Natural killer cell (primary cell): ENCODE data around the gene SMC6. TPM values are rescaled to one million over a fixed set of nuclear protein-coding genes. Genes with fewer than 3 reads are reported as not detected.

ENCODE experiments used
- ATAC-seq, 3 donors: fragments of 150-1000 bp in 2 of 3; fragments of 200-7000 bp in 1 of 3; cut with Tn5 transposase; 1 replicate in 1 of 3; 2 replicates in 2 of 3; pipeline ENCODE4 v1.10.0; 2021; ENCODE audit warnings: mild to moderate bottlenecking in 2 of 3, moderate library complexity in 2 of 3
- DNase-seq, 2 donors: peaks; one replicate each; pipeline versions ENCODE4 v3.0.0 to v3.0.0-alpha.2; 2013 to 2021; ENCODE audit warnings: mixed read lengths in 1 of 2
- H3K27ac ChIP-seq: one replicate; pipeline ENCODE4 v1.5.1; 2013; ENCODE audit warnings: mild to moderate bottlenecking, low read length
- H3K27me3 ChIP-seq: one replicate; pipeline ENCODE4 v1.6.1; 2013; ENCODE audit warnings: low read length; ENCODE audit not compliant: control insufficient read depth, insufficient read depth
- H3K36me3 ChIP-seq: one replicate; pipeline ENCODE4 v1.6.1; 2013; ENCODE audit warnings: low read length; ENCODE audit not compliant: control insufficient read depth, insufficient read depth
- H3K4me1 ChIP-seq: one replicate; pipeline ENCODE4 v1.6.1; 2013; ENCODE audit warnings: low read length; ENCODE audit not compliant: control insufficient read depth, insufficient read depth
- H3K4me3 ChIP-seq: one replicate; pipeline ENCODE4 v1.5.1; 2013; ENCODE audit warnings: low read length
- H3K9me3 ChIP-seq: one replicate; pipeline ENCODE4 v1.6.1; 2013; ENCODE audit warnings: low read length; ENCODE audit not compliant: control insufficient read depth, insufficient read depth
- H3K27ac Mint-ChIP-seq, 2 donors: one replicate each; pipeline ENCODE4 v1.8.0; 2022; ENCODE audit warnings: mild to moderate bottlenecking in 2 of 2, mixed read lengths in 2 of 2, moderate library complexity in 1 of 2
- H3K27me3 Mint-ChIP-seq, 2 donors: one replicate each; pipeline ENCODE4 v1.8.0; 2022; ENCODE audit warnings: low read depth in 2 of 2, mixed read lengths in 2 of 2
- H3K36me3 Mint-ChIP-seq: one replicate; pipeline ENCODE4 v1.8.0; 2022; ENCODE audit warnings: mixed read lengths
- H3K4me1 Mint-ChIP-seq, 2 donors: one replicate each; pipeline ENCODE4 v1.8.0; 2022; ENCODE audit warnings: mixed read lengths in 2 of 2
- H3K4me3 Mint-ChIP-seq: one replicate; pipeline ENCODE4 v1.8.0; 2022; ENCODE audit warnings: mild to moderate bottlenecking, moderate library complexity, mixed read lengths
- H3K9me3 Mint-ChIP-seq, 2 donors: one replicate each; pipeline ENCODE4 v1.8.0; 2022; ENCODE audit warnings: mixed read lengths in 2 of 2
- CTCF ChIP-seq: fragments of 200-600 bp; IDR thresholded peaks from one replicate; pipeline ENCODE4 v1.8.0; 2022; ENCODE audit warnings: antibody characterized with exemption
- WGBS: methylation state at CpG from one replicate; pipeline ENCODE4 v1.1.7; 2013; ENCODE audit warnings: missing lambda C conversion rate; ENCODE audit not compliant: insufficient coverage; 5-methylcytosine and 5-hydroxymethylcytosine counted together
- intact Hi-C: fragments of 100-400 bp; cut with micrococcal nuclease; formaldehyde crosslinking; loops from one replicate; pipeline ENCODE4 v1.14.2; 2022
- total RNA-seq, 4 donors: library from RNA; stranded (reverse); fragments of 120-200 nt in 1 of 4; gene quantifications; one replicate each; pipeline versions ENCODE4 v1.2.3 to v1.2.4, GENCODE V29; 2013 to 2022

Gene SMC6
- total RNA-seq, 3 donors from 2014 or later (not counting 1 experiment from before 2014, with no cell fraction given) = 14.0 to 22.3 (median 20.6) TPM

- H3K27me3 ChIP-seq = no peaks in the 10 kb centered on the region
- Mint-ChIP-seq H3K4me1 (no peaks in the 10 kb centered on the region), H3K4me3 (no peak overlapping the region), H3K27me3 (no peaks in the 10 kb centered on the region), H3K36me3 (no peaks in the 10 kb centered on the region), H3K9me3 (no peaks in the 10 kb centered on the region), H3K27ac (no peak overlapping the region)
- no peak overlapping the region for H3K4me3 ChIP-seq
- TF ChIP-seq CTCF = no peak
- no peaks in the 10 kb centered on the region for H3K4me1 ChIP-seq
- H3K9me3 ChIP-seq = no peaks in the 10 kb centered on the region
- peaks cover 4% of the 10 kb centered on the region for H3K36me3 ChIP-seq
- ATAC-seq (no peak), DNase-seq (no peak)
- H3K27ac ChIP-seq = no peak overlapping the region
- 99% methylated on average over 4 of the region's 4 CpGs for WGBS
- intact Hi-C loops = no loop called here
Measured at GRCh38 chr2:17768894-17769293, 15.3 kb upstream of the SMC6 start.

GRCh38 chr2:17765398-17765797 is 11.8 kb upstream of the SMC6 start:
- no peak overlapping the region for H3K4me3 Mint-ChIP-seq
- H3K4me1 Mint-ChIP-seq = no peaks in the 10 kb centered on the region
- no peaks in the 10 kb centered on the region for H3K27me3 ChIP-seq
- no peaks in the 10 kb centered on the region for H3K4me1 ChIP-seq
- ATAC-seq = no peak
- no peaks in the 10 kb centered on the region for H3K36me3 Mint-ChIP-seq
- DNase-seq = no peak
- H3K36me3 ChIP-seq = peaks cover 4% of the 10 kb centered on the region
- H3K4me3 ChIP-seq = no peak overlapping the region
- intact Hi-C loops = no loop called here
- H3K9me3 Mint-ChIP-seq = no peaks in the 10 kb centered on the region
- no peak for TF ChIP-seq CTCF
- no peak overlapping the region for H3K27ac ChIP-seq
- no peaks in the 10 kb centered on the region for H3K27me3 Mint-ChIP-seq
- no peaks in the 10 kb centered on the region for H3K9me3 ChIP-seq
- no peak overlapping the region for H3K27ac Mint-ChIP-seq
- 100% methylated on average over 1 of the region's 2 CpGs for WGBS

GRCh38 chr2:17763641-17764333 is 10.2 kb upstream of the SMC6 start:
- intact Hi-C loops = no loop called here
- TF ChIP-seq CTCF = no peak

GRCh38 chr2:17762451-17762850 is 8.8 kb upstream of the SMC6 start:
- no peaks in the 10 kb centered on the region for H3K9me3 ChIP-seq
- DNase-seq (no peak), ATAC-seq (no peak)
- Mint-ChIP-seq H3K27me3 (no peaks in the 10 kb centered on the region), H3K9me3 (no peaks in the 10 kb centered on the region), H3K4me1 (no peaks in the 10 kb centered on the region), H3K4me3 (no peak overlapping the region), H3K27ac (no peak overlapping the region), H3K36me3 (no peaks in the 10 kb centered on the region)
- no peaks in the 10 kb centered on the region for H3K4me1 ChIP-seq
- TF ChIP-seq CTCF = no peak
- 100% methylated on average over 1 of the region's 1 CpG for WGBS
- H3K27me3 ChIP-seq = no peaks in the 10 kb centered on the region
- H3K4me3 ChIP-seq = no peak overlapping the region
- H3K36me3 ChIP-seq = peaks cover 4% of the 10 kb centered on the region
- H3K27ac ChIP-seq = no peak overlapping the region
- intact Hi-C loops = no loop called here

More at GRCh38 chr2:17763641-17764333, 10.2 kb upstream of the SMC6 start:
- peaks cover 4% of the 10 kb centered on the region for H3K36me3 ChIP-seq
- H3K4me3 Mint-ChIP-seq = no peak overlapping the region
- H3K9me3 ChIP-seq = no peaks in the 10 kb centered on the region
- no peaks in the 10 kb centered on the region for H3K27me3 Mint-ChIP-seq
- no peak overlapping the region for H3K4me3 ChIP-seq
- H3K9me3 Mint-ChIP-seq = no peaks in the 10 kb centered on the region
- H3K36me3 Mint-ChIP-seq = no peaks in the 10 kb centered on the region
- no peak overlapping the region for H3K27ac Mint-ChIP-seq
- no peaks in the 10 kb centered on the region for H3K4me1 ChIP-seq
- ATAC-seq = no peak
- no peak for DNase-seq
- no peaks in the 10 kb centered on the region for H3K27me3 ChIP-seq
- WGBS = 100% methylated on average over 7 of the region's 10 CpGs
- no peaks in the 10 kb centered on the region for H3K4me1 Mint-ChIP-seq
- H3K27ac ChIP-seq = no peak overlapping the region
